Fibroblast of gingiva (primary cell): ENCODE measurements around the gene PAX8.

Experiments used
- DNase-seq: peaks from one replicate; pipeline ENCODE4 v3.0.0-alpha.2; 2011; ENCODE audit warnings: low read depth

PAX8 gene

GRCh38 chr2:113203901-113204519, 74.7 kb downstream of the PAX8 start:
- DNase-seq = peak; percentile 54

GRCh38 chr2:113203217-113203530, 75.5 kb downstream of the PAX8 start:
- DNase-seq = no peak

- no peak for DNase-seq
Measured at GRCh38 chr2:113202305-113203216, 76.2 kb downstream of the PAX8 start.

DNA sequence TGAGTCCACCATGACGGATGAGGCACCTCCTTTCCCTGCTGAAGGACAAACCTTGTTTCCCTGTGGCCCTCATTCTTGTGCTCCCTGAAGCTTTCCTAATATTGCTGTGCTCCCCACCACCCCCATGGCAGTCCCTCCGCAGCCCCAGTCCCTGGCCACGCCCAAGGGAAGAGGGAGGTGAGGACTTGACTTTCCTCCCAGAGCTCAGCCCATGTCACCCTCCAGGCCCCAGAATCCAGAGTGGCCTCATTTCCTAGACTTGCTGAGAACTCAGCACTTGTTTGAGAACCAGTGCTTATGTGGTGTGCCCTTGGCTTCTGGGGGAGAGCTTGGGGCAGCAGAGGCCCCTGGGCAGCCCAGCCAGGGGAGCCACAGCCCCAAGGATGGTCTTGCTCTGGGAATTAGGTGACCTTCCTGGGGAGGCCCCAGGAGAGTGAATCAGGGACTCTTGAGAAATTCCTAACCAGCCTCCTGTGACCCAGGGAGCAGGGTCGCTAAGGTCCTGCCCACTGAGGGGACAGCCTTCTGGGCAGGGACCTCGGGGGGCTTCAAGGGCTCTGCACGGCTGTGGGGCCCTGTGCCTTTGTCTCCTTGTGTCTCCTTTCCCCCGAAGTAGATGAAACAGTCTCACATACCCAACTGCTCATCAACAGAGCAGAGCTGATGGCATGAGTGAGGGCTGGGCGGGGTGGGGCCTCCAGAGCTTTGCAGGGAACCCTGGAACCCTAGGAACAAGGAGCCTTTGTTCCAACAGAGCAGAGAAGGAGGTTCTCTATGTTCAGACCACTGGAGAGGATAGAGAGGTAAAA, 77.0 kb downstream of the PAX8 start:
- DNase-seq = no peak

DNA sequence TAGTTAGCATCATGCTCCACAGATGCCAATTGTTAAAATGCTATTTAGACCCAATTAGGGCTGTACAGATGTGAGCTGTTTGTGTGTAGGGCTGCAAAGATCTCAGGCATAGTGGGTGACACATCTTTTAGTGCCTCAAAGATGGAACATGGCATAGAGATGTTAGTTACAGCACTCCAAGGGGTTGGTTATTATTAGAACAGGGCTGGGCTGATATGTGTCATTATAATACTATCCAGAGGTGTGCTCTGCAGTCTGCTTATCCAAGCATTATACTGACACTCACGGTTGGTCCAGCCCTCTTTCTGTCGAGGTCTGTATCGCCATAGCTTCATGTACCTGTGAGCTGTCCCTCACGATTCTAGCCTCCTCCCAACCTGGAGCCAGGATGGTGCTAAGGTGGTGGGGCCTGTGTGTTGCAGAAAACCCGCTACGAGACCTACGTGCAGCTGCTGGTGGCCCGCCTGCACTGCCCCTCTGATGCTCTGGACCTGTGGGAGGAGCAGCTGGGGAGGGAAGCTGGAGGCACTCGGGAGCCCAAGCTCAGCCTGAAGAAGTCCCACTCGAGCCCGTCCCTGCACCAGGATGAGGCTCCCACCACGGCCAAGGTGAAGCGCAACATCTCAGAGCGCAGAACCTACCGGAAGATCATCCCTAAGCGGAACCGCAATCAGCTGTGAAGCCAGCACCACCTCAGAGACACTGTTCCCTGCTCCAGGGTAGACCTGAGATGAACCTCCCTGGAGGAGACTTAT, 77.8 kb downstream of the PAX8 start:
- no peak for DNase-seq

GRCh38 chr2:113200236-113200635, 78.5 kb downstream of the PAX8 start:
- no peak for DNase-seq

GRCh38 chr2:113198790-113199612, 79.7 kb downstream of the PAX8 start:
- DNase-seq = peak; percentile 60

DNA sequence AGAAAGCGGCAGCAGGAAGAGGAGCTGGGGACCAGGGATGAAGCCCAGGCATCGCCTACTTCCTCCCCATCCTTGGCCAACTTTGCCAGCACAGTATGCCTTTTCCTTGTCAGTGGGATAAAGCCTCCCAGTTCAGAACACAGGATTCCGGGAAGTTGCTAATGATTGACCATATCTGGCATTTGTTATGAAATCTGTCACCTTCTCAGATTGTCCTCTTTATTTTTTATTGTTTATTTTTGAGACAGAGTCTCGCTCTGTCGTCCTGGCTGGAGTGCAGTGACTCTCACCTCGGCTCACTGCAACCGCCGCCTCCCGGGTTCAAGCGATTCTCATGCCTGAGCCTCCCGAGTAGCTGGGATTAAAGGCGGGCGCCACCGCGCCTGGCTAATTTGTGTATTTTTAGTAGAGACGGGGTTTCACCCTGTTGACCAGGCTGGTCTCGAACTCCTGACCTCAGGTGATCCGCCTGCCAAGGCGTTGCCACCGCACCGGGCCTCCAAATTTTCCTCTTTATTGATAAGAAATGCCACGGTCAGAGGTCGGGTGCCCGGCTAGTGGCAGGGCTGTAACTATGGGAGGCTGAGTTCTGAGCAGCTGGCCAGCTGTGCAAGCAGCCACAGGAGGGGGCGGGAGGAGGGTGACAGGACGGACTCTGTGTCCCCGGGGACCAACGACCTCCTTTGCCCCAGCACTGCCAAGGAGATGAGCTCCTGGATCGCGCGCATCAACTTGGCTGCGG, 80.5 kb downstream of the PAX8 start:
- DNase-seq = no peak

DNA sequence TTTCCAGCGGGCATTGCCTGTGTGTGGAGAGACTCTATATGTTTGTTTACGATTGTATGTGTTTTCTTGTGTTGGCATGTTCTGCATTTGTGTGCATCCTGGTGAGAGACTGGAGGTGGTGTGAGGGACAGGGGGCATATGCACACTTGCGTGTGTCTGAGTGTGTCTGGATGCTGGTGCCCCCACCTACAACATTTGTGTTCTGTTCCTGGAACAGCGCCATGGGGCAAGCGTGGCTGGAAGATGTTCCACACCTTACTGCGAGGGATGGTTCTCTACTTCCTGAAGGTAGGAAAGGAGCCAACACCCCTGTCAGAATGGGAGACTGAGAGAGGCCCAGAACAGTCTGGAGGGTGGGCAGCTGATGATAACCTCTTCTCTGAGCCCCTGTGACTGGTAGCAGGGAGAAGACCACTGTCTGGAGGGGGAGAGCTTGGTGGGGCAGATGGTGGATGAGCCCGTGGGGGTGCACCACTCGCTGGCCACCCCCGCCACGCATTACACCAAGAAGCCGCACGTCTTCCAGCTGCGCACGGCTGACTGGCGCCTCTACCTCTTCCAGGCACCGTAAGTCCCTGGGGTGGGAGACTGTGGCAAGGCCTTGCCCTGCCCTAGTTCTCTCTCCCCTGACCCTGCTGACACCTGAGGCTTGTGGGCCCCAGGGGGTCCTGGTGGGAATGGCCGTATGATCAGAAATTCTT, 81.2 kb downstream of the PAX8 start:
- DNase-seq = no peak

GRCh38 chr2:113196839-113197238, 81.9 kb downstream of the PAX8 start:
- DNase-seq = no peak

- no peak for DNase-seq
Measured at GRCh38 chr2:113195923-113196501, 82.7 kb downstream of the PAX8 start.

DNA sequence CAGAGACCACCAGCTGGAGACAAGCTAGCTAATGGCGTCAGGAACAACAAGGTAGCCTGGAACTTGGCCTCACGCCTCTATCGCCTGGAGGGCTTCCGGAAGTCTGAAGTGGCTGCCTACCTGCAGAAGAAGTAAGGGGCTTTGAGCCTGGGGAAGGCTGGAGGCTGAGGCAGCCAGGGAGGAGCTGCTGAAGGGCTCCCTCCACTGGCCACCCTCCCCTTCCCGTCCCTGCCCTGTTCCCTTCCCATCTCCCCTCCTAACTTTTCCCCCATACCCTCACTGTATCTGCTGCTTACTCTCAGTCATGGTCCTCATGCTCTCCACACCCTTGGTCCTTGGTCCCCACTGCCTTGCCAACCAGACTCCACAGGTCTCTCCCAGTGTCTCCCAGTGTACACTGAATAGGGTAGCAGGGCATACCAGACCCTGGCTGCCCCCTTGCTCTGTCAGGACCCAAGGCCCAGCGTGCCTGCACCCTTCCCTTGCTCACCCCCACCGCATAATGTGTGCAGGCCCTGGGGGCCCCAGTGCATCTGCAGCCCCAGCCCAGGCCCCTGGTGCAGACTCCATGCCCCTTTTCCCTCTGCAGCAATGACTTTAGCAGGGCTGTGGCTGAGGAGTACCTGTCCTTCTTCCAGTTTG, 86.1 kb downstream of the PAX8 start:
- DNase-seq = no peak

- DNase-seq = no peak
Measured at GRCh38 chr2:113190871-113191270, 87.8 kb downstream of the PAX8 start.

- no peak for DNase-seq
Measured at GRCh38 chr2:113187771-113188170, 91.0 kb downstream of the PAX8 start.

- no peak for DNase-seq
Measured at GRCh38 chr2:113186433-113186796, 92.3 kb downstream of the PAX8 start.

- peak; percentile 46 for DNase-seq
Measured at GRCh38 chr2:113185664-113186432, 92.9 kb downstream of the PAX8 start.

DNA sequence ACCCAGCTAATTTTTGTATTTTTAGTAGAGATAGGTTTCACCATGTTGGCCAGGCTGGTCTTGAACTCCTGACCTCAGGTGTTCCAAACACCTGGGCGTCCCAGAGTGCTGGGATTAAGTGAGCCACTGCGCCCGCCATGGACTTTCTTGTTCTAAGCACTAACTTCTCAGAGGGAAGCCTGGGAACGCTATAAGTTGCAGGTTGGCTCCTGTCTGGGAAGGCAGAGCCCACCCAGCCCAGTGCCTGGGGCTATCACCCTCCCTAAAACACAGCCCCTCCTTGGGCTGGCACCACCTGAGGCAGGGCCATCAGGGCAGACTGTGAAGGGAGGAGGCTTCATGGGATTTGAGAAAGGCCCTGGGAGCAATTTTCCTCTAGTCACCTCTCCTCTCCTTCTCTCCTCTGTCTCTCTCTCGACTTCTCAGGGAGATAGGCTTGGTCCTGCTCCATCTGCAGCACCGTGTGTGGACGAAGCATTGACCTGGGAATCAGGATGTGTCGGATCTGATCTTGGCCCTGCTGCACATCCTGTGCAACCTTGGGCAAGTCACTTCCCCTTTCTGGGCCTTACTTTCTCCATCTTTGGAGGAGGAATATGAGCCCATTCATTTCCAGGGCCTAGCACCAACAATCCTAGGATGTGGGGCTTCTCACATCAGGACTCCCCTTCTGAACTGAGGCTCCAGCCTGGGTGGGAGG, 94.0 kb downstream of the PAX8 start:
- DNase-seq = no peak

GRCh38 chr2:113183703-113184102, 95.0 kb downstream of the PAX8 start:
- DNase-seq = no peak
